Activated naive CD8-positive, alpha-beta T cell treated with anti-CD3 and anti-CD28 coated beads for 36 hours (primary cell): ENCODE measurements around the gene PLD3. TPM values are rescaled to one million over a fixed set of nuclear protein-coding genes. Genes with fewer than 3 reads are reported as not detected.

Experiments used
- total RNA-seq, 2 experiments: library from RNA; stranded (reverse); gene quantifications; one replicate each; pipeline ENCODE4 v1.2.3, GENCODE V29; 2021

The PLD3 gene
- total RNA-seq, 2 experiments from 2014 or later: 41.8 to 44.2 TPM

Other genes with a start within 250 kb of the PLD3 start
- 1 to 10 TPM; 8.3 to 9.3 TPM for gene MAP3K10, start 157.3 kb upstream of the PLD3 start, total RNA-seq
- not detected for gene TTC9B, start 130.3 kb upstream of the PLD3 start, total RNA-seq
- not detected for gene CCNP, start 122.0 kb upstream of the PLD3 start, total RNA-seq
- gene AKT2, start 63.4 kb upstream of the PLD3 start, total RNA-seq: 100 to 1,000 TPM; 139 to 141 TPM
- 10 to 100 TPM; 26.1 to 28.1 TPM for gene C19orf47, start 298 bp upstream of the PLD3 start, total RNA-seq
- not detected for gene HIPK4, start 41.5 kb downstream of the PLD3 start, total RNA-seq
- gene PRX, start 64.7 kb downstream of the PLD3 start, total RNA-seq: under 1 TPM; 0.64 to 0.84 TPM
- 1 to 10 TPM; 10.0 TPM for gene SERTAD1, start 77.3 kb downstream of the PLD3 start, total RNA-seq
- 1 to 10 TPM; 4.4 to 5.3 TPM for gene SERTAD3, start 95.6 kb downstream of the PLD3 start, total RNA-seq
- 10 to 100 TPM; 15.1 to 15.2 TPM for gene BLVRB, start 117.0 kb downstream of the PLD3 start, total RNA-seq
- gene SPTBN4, start 118.3 kb downstream of the PLD3 start, total RNA-seq: 1 to 10 TPM; 1.1 to 2.9 TPM
- 10 to 100 TPM; 71.1 to 74.5 TPM for gene SHKBP1, start 228.2 kb downstream of the PLD3 start, total RNA-seq